HG03469 (cell line): ENCODE data around the gene LGALS3BP.

Experiments used
- ATAC-seq: cut with Tn5 transposase; IDR thresholded peaks from one replicate; pipeline ENCODE4 v1.9.1; 2021; ENCODE audit warnings: mild to moderate bottlenecking, moderate library complexity, moderate number of reproducible peaks; ENCODE audit not compliant: unreplicated experiment

The LGALS3BP gene

GRCh38 chr17:78921437-78921971 is 58.2 kb downstream of the LGALS3BP start:
- ATAC-seq: no peak
